Prostate gland (tissue), 2 donors: ENCODE results near the gene MTARC2.

Experiments
- POLR2A ChIP-seq: fragments of 450-650 bp; IDR thresholded peaks from one replicate; pipeline ENCODE4 v1.6.1; 2016; ENCODE audit warnings: antibody characterized with exemption, mild to moderate bottlenecking
- POLR2AphosphoS5 ChIP-seq: sonication (generic); formaldehyde crosslinking; IDR thresholded peaks from one replicate; pipeline ENCODE4 v1.6.1; 2017; ENCODE audit warnings: antibody characterized with exemption
- TF ChIP-seq, protein P1 (sequence below), 4 experiments: fragments of 200-600 bp in 2 of 4; fragments of 450-650 bp in 2 of 4; sonication (generic) in 2 of 4; IDR thresholded peaks; 1 replicate in 3 of 4; 2 replicates in 1 of 4; pipeline ENCODE4 v1.5.1; 2016 to 2019; ENCODE audit warnings: antibody characterized with exemption in 4 of 4, mild to moderate bottlenecking in 2 of 4, moderate library complexity in 2 of 4

DNA sequence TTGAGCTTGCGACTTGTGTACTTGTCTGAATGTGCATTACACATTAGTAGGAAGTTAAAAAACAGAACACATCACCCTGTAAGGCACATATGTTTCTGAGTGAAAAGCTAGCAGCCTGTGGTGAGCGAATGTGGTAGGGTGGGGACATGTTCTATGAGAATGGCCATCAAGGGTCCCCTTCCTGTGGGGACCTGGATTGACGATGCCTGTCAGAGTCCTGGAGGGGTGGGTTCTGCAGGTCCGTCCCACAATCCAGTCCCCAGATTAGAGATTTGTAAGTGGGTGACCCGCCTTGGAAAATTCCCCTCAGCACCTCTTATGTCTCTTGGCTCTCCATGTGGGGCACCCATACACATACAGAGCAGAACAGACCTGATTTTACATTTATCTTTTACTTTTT, 78.6 kb downstream of the MTARC2 start:
- TF ChIP-seq POLR2AphosphoS5 (no peak), POLR2A (no peak)
- TF ChIP-seq, protein P1, sequence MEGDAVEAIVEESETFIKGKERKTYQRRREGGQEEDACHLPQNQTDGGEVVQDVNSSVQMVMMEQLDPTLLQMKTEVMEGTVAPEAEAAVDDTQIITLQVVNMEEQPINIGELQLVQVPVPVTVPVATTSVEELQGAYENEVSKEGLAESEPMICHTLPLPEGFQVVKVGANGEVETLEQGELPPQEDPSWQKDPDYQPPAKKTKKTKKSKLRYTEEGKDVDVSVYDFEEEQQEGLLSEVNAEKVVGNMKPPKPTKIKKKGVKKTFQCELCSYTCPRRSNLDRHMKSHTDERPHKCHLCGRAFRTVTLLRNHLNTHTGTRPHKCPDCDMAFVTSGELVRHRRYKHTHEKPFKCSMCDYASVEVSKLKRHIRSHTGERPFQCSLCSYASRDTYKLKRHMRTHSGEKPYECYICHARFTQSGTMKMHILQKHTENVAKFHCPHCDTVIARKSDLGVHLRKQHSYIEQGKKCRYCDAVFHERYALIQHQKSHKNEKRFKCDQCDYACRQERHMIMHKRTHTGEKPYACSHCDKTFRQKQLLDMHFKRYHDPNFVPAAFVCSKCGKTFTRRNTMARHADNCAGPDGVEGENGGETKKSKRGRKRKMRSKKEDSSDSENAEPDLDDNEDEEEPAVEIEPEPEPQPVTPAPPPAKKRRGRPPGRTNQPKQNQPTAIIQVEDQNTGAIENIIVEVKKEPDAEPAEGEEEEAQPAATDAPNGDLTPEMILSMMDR (IDR thresholded peaks at IDR 0.05), result no peak
